SK-N-MC (cell line): Measurements from ENCODE around the gene STIL.

Experiments used
- EZH2 ChIP-seq: fragments of 200-600 bp; sonication (generic); IDR thresholded peaks from one replicate; pipeline ENCODE4 v1.6.1; 2017; ENCODE audit warnings: antibody characterized with exemption
- FOXP2 ChIP-seq: optimal IDR thresholded peaks from 2 replicates; pipeline ENCODE3; 2011; ENCODE audit warnings: mild to moderate bottlenecking, moderate library complexity; ENCODE audit not compliant: insufficient read depth; ENCODE audit errors: extremely low read length, control extremely low read depth
- POLR2AphosphoS5 ChIP-seq: IDR thresholded peaks from 2 replicates; pipeline ENCODE4 v1.6.1; 2012; ENCODE audit warnings: mild to moderate bottlenecking, low read depth, low read length, borderline replicate concordance

DNA sequence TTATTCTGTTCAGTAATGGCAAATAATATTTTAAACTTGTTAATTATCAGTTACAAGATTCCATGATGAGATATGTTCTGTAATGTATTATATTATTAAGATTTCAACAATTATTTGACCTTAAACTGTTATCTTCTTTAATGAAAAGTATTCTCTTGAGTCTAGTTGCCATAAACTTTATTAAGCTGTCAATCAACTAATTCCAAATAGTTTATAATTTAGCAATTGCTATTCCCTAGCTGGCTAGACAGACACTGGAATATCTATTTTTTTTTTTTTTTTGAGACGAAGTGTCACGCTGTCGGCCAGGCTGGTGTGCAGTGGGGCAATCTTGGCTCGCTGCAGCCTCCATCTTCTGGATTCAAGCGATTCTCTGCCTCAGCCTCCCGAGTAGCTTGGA lies 23.4 kb upstream of the STIL start:
- TF ChIP-seq EZH2 = no peak
- TF ChIP-seq POLR2AphosphoS5 = no peak
- TF ChIP-seq FOXP2 = no peak
